ENCODE results near the gene SMIM10L2A. TPM values are rescaled to one million over a fixed set of nuclear protein-coding genes. Genes with fewer than 3 reads are reported as not detected.
"Not testable (repeated sequence)": the region's sequence is repeated elsewhere in the genome, so short reads cannot be mapped to it uniquely, and the experiment has no call there.

The SMIM10L2A gene
- 1.4 TPM for total RNA-seq

- ATAC-seq: peak; percentile 32
These were observed at the start of gene SMIM10L2A for GRCh38 chrX:135421932-135422809. TSS of gene SMIM10L2A (plus strand) at chrX:135421944. CDS start at chrX:135422132, 188 bp downstream.

GRCh38 chrX:135373357-135373756 is 48.4 kb upstream of the SMIM10L2A start:
- ATAC-seq: no peak

- no peak for ATAC-seq
These were observed 39.5 kb upstream of the SMIM10L2A start for GRCh38 chrX:135382260-135382659.

GRCh38 chrX:135383249-135383648 is 38.5 kb upstream of the SMIM10L2A start:
- no peak for ATAC-seq

GRCh38 chrX:135384161-135384836 is 37.4 kb upstream of the SMIM10L2A start:
- ATAC-seq: no peak

- ATAC-seq: no peak
These were observed 32.9 kb upstream of the SMIM10L2A start for GRCh38 chrX:135388841-135389240.

- ATAC-seq: no peak
These were observed 32.5 kb upstream of the SMIM10L2A start for GRCh38 chrX:135389243-135389642.

GRCh38 chrX:135389717-135390116 is 32.0 kb upstream of the SMIM10L2A start:
- peak; percentile 38 for ATAC-seq

- ATAC-seq: no peak
These were observed 30.0 kb upstream of the SMIM10L2A start for GRCh38 chrX:135391734-135392133.

GRCh38 chrX:135393051-135393450 is 28.7 kb upstream of the SMIM10L2A start:
- ATAC-seq: no peak

- no peak for ATAC-seq
These were observed 26.7 kb upstream of the SMIM10L2A start for GRCh38 chrX:135395064-135395463.

GRCh38 chrX:135396109-135396508 is 25.6 kb upstream of the SMIM10L2A start:
- ATAC-seq: peak; percentile 41

- ATAC-seq: no peak
These were observed 25.2 kb upstream of the SMIM10L2A start for GRCh38 chrX:135396566-135396965.

GRCh38 chrX:135397652-135398051 is 24.1 kb upstream of the SMIM10L2A start:
- no peak for ATAC-seq

GRCh38 chrX:135403374-135403773 is 18.4 kb upstream of the SMIM10L2A start:
- ATAC-seq: no peak

GRCh38 chrX:135406428-135406827 is 15.3 kb upstream of the SMIM10L2A start:
- ATAC-seq: not testable (repeated sequence)

- no peak for ATAC-seq
These were observed 12.9 kb upstream of the SMIM10L2A start for GRCh38 chrX:135408794-135409193.

GRCh38 chrX:135410861-135411627 is 10.7 kb upstream of the SMIM10L2A start:
- no peak for ATAC-seq

- no peak for ATAC-seq
These were observed 9.9 kb upstream of the SMIM10L2A start for GRCh38 chrX:135411893-135412292.

GRCh38 chrX:135416546-135416945 is 5.2 kb upstream of the SMIM10L2A start:
- ATAC-seq: no peak

- ATAC-seq: no peak
These were observed 913 bp upstream of the SMIM10L2A start for GRCh38 chrX:135420831-135421230.

- ATAC-seq: peak; percentile 92
These were observed 210 bp upstream of the SMIM10L2A start for GRCh38 chrX:135421537-135421931.

GRCh38 chrX:135422810-135423168 is 1.0 kb downstream of the SMIM10L2A start:
- ATAC-seq: not testable (repeated sequence)
